PFSK-1 (cell line): ENCODE data around the gene CYP2D6.

Experiments
- FOXP2 ChIP-seq: optimal IDR thresholded peaks from 2 replicates; pipeline ENCODE3; 2011; ENCODE audit warnings: borderline replicate concordance, control low read depth, inconsistent platforms; ENCODE audit not compliant: insufficient read depth; ENCODE audit errors: extremely low read length, extremely low read depth
- POLR2AphosphoS5 ChIP-seq: IDR thresholded peaks from 2 replicates; pipeline ENCODE4 v1.6.1; 2012; ENCODE audit warnings: low read depth, mild to moderate bottlenecking, control low read depth, low read length, moderate library complexity
- REST ChIP-seq, 2 experiments: IDR thresholded peaks; 2 replicates each; pipeline versions ENCODE4 v1.6.1 to v1.8.0; 2011 to 2012; ENCODE audit warnings: low read depth in 2 of 2, low read length in 2 of 2, control low read depth in 1 of 2, inconsistent platforms in 1 of 2, mild to moderate bottlenecking in 1 of 2, moderate library complexity in 1 of 2; ENCODE audit not compliant: insufficient read depth in 1 of 2
- SIN3A ChIP-seq: IDR thresholded peaks from 2 replicates; pipeline ENCODE4 v1.6.1; 2012; ENCODE audit warnings: mild to moderate bottlenecking, low read length, moderate library complexity, borderline replicate concordance; ENCODE audit not compliant: insufficient read depth
- TAF1 ChIP-seq: IDR thresholded peaks from 2 replicates; pipeline ENCODE4 v1.6.1; 2012; ENCODE audit warnings: low read length, control low read depth, borderline replicate concordance; ENCODE audit not compliant: insufficient read depth

Gene CYP2D6

DNA sequence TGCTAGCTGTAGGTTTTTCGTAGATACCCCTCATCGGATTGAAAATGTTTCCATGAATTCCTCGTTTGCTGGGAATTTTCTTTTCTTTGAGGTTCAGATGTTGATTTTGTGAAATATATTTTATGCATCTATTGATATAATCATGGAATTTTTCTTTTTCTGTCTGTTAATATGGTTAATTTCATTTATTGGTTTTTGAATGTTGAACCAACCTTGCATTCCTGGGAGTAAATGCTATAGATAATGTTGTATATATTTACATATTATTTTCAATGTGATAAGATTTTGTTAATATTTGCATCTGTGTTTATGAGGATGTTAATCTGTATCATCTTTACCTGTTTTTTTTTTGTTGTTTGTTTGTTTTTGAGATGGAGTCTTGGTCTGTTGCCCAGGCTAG lies 29.4 kb downstream of the CYP2D6 start:
- no peak for TF ChIP-seq POLR2AphosphoS5
- TF ChIP-seq FOXP2: no peak
- TF ChIP-seq SIN3A: no peak
- no peak for TF ChIP-seq REST (IDR thresholded peaks at IDR 0.05; ENCODE audit: insufficient read depth in 1 of 2, low read depth in 2 of 2, low read length in 2 of 2)
- TF ChIP-seq TAF1: no peak

DNA sequence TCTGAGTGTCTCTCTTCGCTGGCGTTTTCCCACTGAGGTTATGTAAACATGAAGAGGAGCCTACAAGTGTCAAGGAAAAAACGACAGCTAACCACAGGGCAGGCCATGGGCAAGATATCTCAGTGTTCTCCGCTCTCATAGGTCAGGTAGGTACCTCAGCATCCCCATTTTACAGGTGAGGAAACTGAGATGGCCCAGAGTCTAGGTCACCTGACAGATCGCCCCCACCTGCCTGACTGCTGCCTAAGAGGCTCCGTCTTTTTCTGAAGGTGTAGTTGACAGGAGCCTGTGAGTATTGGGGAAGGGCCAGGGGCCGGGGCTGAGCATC lies 39.2 kb downstream of the CYP2D6 start:
- no peak for TF ChIP-seq POLR2AphosphoS5
- TF ChIP-seq REST (IDR thresholded peaks at IDR 0.05; ENCODE audit: insufficient read depth in 1 of 2, low read depth in 2 of 2, low read length in 2 of 2): no peak
- no peak for TF ChIP-seq TAF1
- no peak for TF ChIP-seq FOXP2
- TF ChIP-seq SIN3A: no peak

DNA sequence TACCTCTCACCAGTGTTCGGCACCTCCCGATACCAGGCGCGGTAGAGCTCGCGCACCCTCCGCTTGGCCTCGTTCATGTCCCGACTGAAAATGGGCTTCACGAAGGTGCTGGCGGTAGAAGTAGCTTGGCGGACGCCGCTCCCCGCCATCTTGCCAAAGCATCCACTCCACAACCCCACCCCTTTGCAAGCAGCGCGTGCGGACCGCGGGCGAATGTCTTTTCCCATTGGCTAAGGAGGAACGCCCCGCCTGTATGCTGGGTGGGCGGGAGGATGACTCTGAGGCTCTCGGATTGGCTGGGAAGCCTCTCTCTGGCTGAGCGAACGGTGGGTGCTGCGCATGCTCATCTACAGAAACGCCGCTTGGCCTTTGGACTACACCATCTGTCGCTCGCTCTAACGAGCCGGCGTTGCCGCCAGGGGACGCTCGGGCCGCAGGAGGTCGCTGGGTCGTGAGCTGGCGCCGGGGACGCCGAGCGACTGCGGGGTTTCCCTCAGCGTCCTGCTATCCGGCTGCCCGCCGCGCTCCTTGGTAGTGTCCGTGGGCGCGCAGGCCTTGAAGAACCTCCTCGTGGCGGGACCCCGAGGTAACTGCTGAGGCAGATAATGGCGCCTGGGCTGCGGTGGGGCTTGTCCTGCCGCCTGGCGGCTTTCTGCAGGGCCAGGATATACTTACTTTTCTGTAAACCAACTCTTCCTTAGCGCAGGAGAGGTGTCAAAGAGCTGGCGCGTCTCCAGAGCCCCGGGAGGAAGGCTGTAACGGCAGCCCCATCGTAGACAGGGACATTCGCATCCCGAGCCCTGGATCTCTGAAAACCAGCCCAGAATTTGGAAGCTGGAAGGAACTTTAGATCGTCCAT lies 39.8 kb downstream of the CYP2D6 start, which contains the start of gene NDUFA6:
TSS of gene NDUFA6 (minus strand) at position 177 of the 859 bp plus-strand sequence. CDS start at position 149, 28 bp downstream.
- TF ChIP-seq TAF1 (peak; percentile 91; the same call in 1 of the 2 replicates), SIN3A (no peak), POLR2AphosphoS5 (peak; percentile 80), REST (IDR thresholded peaks at IDR 0.05; ENCODE audit: insufficient read depth in 1 of 2, low read depth in 2 of 2, low read length in 2 of 2) (0 out of 4 replicates have a peak, but pooled peaks of 1 of the 2 experiments have one; percentile 20), FOXP2 (peak; percentile 72)

DNA sequence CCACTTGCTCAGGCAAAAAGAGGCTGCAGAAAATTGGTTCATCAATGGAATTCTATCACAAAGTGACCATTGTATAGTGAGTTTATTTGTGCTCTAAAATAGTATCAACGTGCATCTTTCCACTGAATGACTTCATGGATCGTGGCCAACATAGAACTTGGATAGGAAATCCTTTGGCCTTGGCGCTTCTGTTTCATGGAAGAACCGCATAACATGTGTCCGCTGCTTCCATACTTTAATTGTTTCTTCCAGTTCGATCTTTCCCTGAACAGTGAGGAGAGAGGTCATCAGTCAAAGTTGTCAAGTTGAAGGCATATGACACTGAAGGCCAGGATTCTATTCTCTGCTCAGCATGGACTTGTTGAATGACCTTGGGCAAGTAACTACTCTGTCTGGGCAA lies 44.6 kb downstream of the CYP2D6 start:
- TF ChIP-seq REST (IDR thresholded peaks at IDR 0.05; ENCODE audit: insufficient read depth in 1 of 2, low read depth in 2 of 2, low read length in 2 of 2) (no peak), FOXP2 (no peak), SIN3A (no peak), POLR2AphosphoS5 (no peak), TAF1 (no peak)

DNA sequence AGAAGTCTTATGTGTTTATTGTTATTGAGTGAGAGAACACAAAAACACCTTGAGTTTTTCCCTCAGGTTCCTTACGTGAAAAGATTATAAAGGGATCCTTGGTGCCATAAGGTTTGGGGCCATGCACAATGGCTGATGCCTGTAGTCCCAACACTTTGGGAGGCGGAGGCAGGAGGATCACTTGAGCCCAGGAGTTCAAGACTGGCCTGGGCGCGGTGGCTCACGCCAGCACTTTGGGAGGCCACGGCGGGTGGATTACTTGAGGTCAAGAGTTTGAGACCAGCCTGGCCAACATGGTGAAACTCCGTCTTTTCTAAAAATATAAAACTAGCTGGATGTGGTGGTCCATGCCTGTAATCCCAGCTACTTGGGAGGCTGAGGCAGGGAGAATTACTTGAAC lies 45.7 kb downstream of the CYP2D6 start:
- no peak for TF ChIP-seq POLR2AphosphoS5
- TF ChIP-seq SIN3A: no peak
- no peak for TF ChIP-seq FOXP2
- no peak for TF ChIP-seq TAF1
- no peak for TF ChIP-seq REST (IDR thresholded peaks at IDR 0.05; ENCODE audit: insufficient read depth in 1 of 2, low read depth in 2 of 2, low read length in 2 of 2)
